Vagina (tissue), 2 donors: ENCODE measurements around the gene FAM76B.

Experiments used
- POLR2A ChIP-seq, 2 donors: fragments of 450-650 bp; IDR thresholded peaks; one replicate each; pipeline ENCODE4 v1.6.1; 2017; ENCODE audit warnings: antibody characterized with exemption in 2 of 2, mild to moderate bottlenecking in 2 of 2, moderate library complexity in 2 of 2
- POLR2AphosphoS5 ChIP-seq, 2 donors: sonication (generic); formaldehyde crosslinking; IDR thresholded peaks; one replicate each; pipeline ENCODE4 v1.9.0; 2017; ENCODE audit warnings: antibody characterized with exemption in 2 of 2, mild to moderate bottlenecking in 2 of 2, low read depth in 1 of 2; ENCODE audit not compliant: insufficient read depth in 1 of 2
- TF ChIP-seq, protein P1 (sequence below), 3 experiments: fragments of 450-650 bp in 2 of 3; fragments of 200-600 bp in 1 of 3; sonication (generic) in 1 of 3; IDR thresholded peaks; one replicate each; pipeline ENCODE4 v1.5.1; 2017 to 2019; ENCODE audit warnings: antibody characterized with exemption in 3 of 3, mild to moderate bottlenecking in 2 of 3, moderate library complexity in 2 of 3

DNA sequence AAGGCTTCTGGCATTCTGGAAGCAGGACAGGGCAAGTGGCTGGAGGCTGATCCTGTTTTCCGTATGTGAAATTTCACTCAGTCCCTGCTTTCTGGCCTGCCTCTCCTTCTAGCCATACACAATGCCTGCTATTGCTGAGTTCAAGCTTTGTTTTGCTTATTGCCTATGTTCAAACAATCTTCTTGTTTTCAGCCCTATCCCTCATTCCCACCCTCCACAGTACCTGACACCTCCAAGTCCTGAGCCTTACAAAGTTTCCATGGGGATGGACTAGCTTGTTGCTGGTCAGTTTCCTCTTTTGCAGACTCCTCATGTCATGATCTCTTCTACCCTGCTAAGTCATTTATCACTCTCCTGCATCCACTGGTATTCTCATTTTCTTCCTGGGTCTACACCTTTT, 38.1 kb downstream of the FAM76B start:
- TF ChIP-seq, protein P1, sequence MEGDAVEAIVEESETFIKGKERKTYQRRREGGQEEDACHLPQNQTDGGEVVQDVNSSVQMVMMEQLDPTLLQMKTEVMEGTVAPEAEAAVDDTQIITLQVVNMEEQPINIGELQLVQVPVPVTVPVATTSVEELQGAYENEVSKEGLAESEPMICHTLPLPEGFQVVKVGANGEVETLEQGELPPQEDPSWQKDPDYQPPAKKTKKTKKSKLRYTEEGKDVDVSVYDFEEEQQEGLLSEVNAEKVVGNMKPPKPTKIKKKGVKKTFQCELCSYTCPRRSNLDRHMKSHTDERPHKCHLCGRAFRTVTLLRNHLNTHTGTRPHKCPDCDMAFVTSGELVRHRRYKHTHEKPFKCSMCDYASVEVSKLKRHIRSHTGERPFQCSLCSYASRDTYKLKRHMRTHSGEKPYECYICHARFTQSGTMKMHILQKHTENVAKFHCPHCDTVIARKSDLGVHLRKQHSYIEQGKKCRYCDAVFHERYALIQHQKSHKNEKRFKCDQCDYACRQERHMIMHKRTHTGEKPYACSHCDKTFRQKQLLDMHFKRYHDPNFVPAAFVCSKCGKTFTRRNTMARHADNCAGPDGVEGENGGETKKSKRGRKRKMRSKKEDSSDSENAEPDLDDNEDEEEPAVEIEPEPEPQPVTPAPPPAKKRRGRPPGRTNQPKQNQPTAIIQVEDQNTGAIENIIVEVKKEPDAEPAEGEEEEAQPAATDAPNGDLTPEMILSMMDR (IDR thresholded peaks at IDR 0.05), result no peak
- TF ChIP-seq POLR2A (IDR thresholded peaks at IDR 0.05), result no peak
- no peak for TF ChIP-seq POLR2AphosphoS5 (IDR thresholded peaks at IDR 0.05; ENCODE audit: insufficient read depth in 1 of 2, low read depth in 1 of 2)
